HG03460 (cell line): ENCODE results near the gene RPL3.

Experiments used
- ATAC-seq: cut with Tn5 transposase; IDR thresholded peaks from one replicate; pipeline ENCODE4 v1.9.1; 2021; ENCODE audit not compliant: unreplicated experiment

RPL3 gene

DNA sequence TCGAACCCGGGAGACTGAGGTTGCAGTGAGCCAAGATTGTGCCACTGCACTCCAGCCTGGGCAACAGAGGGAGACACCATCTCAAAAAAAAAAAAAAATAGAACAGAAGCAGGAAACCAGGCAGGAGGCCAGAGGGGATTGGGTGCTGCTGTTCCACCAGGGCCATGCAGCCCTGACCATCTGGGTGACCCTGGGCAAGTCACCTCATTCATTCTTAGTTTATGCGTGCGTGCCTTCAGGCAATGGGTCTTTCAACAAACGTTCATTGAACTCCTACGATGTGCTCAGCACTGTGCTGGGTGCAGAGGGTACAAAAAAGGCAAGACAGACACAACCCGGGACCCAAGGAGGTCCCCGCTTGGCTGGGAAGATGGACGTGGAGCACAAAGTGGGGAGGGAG lies 18.3 kb downstream of the RPL3 start:
- ATAC-seq, result no peak

DNA sequence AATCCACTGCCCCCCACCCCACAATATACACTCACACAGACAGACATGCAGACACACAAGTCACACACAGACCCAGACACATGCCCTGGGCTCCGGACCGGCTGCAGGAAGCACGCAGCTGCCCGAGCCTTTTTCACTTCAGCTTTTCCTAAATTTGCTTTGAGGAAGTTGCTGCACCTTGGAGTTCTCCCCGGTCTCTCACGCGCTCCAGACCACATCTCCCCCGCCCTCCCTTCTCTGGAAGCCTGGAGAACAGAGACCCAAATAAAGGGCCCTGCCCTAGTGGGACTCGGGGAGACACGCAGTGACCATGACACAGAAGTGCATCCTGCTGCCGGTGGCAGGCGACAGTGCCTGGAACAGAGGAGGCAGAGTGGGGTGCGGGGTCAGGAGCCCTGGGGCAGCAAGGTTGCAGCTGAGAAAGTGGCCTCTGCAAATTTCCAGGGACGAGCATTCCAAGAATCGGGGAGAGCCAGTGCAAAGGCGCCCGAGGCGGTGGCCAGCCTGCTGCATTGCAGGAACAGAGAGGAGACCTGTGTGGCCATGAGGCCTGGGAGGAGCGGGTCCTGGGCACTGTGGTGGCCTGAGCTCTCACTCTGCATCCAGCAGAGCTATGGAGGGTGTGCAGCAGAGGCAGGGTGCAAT lies 19.1 kb downstream of the RPL3 start:
- ATAC-seq, result no peak

DNA sequence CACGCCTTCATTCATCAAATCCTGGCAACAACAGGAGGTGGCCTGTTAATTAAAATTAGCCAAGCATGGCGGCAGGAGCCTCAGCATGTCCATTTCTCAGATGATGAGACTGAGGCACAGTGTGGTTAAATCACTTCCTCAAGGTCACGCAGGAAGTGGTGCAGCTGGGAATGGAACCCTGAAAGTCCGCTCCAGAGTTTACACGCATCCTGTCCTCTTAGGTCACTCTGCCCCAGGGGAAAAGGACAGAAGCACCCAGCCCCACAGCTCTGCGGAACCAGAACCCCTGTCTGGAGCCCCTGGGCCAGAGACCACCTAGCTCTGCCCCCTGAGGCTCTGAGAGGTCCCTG lies 19.6 kb downstream of the RPL3 start:
- ATAC-seq, result no peak

DNA sequence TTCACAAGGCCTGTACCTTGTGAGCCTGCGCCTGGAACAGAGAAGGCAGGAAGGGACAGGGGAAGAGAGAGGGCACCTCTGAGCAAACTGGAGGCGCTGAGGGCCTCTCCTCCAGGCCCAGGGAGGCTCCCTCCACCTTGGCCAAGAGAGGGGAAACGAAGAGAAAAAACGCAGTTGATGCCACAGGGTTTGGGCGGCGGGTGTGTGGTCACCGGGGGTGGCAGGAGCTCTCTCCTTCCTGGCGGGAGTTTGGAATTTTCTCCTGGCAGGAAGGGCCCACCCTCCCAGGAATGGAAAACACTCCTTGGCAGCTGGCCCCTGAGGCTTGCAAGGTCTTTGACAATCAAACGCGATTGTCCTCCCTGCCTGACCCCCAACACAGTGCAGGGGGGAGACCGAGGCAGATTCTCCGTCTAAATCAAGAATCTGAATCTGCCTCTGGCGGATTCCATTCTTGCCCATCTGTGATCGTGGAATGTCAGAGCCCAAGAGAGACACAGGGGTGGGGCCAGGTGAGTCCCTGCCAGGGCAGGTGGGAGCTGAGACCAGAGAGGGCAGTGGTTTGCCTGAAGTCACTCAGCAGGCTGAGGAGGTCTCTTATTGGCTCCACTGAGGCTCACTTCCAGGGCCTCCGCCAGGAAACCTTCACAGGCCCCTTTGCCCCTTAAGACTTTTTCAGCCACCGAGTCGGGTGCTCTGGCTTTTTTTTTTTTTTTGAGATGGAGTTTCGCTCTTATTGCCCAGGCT lies 21.0 kb downstream of the RPL3 start:
- no peak for ATAC-seq

DNA sequence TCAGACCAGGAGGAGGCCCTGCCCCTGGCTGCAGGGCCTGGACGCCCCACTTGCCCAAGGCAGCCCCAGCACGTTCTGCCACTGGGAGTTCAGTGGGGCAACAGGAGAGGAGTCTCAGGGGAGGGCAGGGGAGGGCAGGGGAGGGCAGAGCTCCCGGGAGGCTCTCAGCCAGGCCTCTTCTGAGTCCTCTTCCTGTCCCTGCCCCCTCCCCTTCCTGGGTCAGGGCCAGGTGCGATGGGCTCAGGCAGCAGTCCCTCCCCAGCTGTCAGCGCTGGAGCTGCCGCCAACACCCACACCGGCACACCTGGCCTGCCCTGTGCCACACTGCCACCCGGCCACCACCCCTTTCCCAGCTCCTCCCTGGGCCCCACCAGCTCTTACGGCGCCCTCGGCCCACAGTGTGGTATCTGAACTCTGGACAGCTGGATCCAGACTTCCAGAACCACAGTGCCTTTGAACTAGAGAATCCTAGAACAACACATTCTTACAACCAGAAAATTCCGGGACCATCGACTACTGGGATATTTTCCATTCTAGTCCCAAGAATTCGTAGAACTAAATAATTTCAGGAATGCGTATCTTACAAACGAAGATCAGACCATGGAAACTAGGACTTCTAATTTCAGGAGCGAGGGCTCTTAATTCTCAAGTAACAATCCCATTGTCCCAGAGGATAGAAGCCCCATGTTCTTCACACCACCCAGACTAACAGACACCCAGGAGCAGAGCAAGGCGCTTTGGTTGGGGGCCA lies 21.8 kb downstream of the RPL3 start:
- ATAC-seq, result no peak

DNA sequence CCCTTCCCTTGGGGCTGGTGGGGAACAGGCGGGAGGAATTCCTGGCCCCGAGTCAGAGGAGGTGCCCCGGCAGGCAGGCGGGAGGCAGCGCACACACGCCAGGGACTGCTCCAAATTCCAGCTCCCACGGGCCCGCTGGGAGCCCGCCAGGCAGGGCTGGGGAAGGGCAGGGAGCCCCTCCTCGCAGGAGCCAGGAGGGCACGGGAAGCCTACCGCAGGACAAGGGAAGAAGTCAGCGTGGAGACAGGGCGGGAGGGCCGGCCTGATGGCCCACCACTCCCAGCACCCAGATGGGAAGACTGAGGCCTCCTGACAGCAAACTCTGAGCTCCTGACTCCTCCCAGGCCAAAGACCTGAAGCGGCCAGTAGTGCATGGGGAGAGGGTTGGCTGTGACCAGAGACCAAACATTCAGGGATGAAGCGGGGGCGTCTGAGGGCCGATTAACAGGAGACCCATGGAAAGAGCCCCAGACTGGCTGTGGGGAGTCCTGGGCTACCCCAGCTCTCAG lies 22.4 kb downstream of the RPL3 start:
- no peak for ATAC-seq

DNA sequence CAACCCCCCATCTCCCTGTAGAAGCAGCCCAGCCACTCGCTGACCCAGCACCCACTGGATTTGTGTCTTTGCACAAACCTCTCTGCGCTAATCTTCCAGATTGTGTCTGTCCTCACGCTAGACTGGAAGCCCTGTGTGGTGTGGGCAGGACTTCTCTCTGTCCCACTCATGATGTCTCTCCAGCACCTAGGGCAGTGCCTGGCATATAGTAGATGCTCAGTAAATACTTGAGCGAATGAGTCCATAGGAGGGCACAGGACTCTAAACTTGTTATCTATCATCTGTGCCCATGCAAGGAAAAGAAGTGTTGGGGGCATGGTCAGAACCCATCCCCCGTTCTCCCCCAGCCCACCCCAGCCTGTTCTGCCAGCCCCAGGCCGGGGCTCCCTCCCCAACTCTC lies 22.9 kb downstream of the RPL3 start:
- no peak for ATAC-seq

DNA sequence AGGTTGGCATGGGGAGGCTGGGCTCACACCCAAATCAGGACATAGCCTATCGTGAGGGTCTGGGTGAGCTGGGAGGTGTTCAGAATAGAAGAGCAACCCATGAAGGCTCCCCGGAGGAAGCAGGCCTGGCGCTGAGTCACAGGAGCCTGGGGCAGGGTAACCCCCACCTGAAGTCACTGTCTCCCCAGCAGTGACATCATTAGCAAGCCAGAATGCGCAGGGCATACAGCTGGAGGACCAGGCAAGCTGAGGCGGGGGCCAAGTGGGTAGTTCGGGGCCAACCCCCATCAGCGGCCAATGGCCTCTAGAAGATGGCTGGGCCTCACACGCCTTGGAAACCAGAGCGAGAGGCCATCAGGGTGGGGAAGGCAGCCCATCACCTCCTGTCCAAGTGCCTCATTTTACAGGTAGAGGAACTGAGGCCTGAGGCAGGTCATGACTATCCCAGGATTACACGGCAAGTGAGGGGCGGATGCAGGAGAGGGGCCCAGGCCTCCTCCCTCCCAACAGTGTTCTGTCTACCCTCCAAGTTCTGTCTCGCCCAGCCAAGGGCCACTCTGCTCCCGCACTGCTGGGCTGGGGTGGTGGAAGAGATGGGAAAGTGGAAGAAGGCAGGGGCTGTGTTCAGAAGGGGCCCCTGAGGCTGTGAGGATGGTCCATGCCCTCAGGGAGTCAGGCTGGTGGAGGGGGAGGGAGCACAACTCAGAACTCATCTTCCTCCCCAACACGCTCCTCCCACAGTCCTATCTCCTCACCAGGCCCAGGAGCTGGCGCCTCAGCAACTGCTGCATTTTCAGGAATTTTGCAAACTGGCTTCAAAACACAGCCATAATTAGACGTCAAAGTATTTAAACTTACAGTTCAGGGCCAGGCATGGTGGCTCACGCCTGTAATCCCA lies 24.6 kb downstream of the RPL3 start:
- ATAC-seq, result no peak

DNA sequence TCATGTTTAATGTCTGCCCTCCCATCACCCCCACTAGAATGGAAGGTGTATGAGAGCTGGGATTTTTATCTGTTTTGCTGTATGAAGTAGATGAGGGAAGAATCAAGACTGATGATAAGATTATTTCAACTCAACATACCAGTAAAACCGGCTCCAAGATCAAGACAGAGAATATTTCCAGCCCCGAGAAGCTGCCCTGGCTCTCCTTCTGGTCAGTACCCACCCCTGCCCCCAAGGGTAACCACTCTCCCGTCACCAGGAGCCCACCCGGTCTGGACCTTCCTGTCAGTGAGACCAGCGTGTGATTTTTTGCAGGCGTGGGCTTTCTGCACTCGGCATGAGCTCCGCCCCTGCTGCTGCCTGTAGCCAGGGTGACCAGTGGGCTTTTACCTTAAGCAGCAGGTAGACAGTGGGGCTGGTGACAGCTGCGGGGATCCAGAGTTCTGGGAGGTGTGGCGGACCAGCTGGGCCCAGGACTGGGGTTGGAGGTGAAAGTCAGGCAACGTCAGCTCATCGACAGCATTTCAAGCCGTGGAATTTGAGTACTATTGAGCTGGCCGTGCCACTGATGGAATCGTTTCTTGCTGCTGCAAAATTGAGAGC lies 25.6 kb downstream of the RPL3 start:
- ATAC-seq, result no peak

DNA sequence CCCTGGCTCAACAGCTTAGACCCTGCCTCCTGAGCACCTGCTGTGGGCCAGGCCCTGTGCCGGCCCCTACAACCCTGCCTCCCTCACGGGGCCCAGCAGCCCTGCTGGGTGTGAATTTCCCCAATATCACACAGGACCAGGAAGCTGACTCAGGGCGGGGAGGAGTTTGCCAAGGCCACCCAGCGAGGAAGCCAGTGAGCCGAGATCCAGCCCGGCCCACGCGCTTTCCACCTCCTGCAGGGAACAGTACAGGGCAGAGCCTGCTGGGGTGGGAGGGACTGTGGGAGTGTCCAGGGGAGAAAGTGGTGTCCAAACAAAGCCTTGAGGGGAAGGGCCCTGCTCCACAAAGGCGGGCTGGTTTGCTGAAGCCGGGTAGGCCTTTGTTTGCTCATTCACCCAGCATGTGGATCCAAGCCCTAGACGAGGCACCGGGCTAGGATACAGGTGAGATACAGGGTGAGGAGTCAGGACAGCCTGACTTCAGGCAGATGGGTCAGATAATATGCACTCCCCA lies 26.8 kb downstream of the RPL3 start:
- no peak for ATAC-seq

DNA sequence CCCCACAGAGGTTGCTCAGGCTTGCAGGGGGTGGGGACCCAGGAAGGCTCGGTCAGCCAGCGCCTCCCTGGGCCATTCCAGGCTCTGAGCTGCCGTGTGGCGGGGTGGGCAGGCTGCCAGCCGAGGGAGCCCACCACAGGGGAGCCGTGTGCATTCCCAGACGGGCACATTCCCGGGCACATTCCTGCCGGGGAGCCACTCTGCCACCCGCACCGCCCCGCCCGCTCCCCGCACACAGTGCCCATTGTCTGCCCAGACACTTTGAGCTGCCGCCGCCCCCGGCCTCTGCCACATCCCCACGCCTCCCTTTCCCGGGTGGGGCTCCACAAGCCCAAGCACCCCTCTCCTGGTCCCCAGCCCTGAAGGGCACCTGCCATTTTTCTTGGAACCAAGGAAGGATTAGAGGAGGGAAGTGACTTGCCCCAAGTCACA lies 27.4 kb downstream of the RPL3 start:
- no peak for ATAC-seq

DNA sequence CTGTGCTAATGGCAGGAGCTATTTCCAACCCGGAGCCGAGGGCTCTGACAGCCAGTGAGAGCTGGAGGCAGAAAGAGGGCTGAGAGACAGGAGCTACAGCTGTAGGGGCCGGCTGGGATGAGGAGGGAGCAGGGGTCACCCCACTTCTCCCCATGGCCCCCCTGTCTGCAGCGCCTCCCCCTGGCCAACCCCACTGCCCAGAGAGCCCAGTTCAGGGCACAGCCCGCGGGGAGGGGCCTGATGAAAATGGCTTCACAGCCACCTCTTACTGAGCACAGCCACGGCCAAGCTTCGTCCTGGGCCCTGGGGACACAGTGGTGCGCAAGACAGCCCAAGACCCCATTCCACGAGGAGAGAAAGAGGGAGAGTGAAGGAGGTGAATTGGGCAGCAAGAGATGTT lies 27.9 kb downstream of the RPL3 start:
- no peak for ATAC-seq

DNA sequence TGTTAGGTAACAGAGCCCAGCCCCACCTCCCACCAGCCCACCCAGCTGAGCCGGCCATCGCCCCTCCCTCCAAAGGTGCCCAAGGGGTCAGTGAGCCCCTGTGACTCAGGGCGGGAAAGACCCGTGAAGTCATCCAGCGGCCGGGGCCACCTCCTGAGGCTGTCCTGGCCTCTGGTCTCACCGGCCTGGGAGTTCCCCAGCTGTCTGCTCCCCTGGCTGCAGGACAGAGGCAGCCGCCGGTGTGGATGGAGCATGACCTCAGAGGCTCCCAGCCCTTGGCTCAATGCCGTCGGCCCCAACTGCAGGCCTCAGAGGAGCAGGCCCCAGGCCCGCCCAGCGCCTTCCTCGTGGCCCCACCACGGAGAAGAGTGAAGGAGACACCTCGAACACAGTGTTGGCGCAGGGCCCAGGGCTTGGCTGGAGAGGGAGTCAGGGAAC lies 28.7 kb downstream of the RPL3 start:
- ATAC-seq, result no peak

DNA sequence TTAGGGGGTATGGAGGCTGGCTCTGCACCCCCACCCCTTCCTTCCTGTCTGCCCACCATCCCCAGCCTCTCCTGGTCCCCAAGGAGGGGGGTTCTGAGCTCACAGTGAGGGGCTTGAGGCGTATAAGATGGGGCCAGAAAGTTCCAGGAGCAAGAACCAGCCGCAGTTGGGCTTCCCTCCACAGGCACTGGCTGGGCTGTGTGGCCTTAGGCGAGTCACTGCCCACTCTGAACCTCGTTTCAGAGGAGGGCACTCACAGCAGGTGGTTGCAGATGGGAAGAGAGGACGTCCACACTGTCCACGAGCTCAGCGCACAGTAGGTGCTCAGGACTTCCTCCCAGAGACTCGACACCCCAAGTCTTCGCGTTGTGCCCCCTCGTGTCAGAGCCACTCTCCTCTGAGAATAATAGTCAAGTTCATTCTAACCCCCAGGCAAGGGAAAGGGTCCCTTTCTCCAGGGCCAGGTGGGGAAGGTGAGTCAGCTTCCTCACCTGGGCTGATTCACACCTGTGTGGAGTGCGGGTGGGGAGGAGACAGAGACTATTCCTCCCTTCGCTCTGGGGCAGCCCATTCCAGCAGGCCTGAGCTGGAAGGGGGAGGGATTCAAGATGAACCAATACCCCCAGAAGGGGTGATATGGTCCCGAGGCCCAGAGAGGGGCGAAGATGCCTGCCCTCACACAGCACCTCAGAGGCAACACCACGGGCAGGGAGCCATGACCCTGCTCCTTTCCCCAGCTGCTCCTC lies 29.3 kb downstream of the RPL3 start:
- ATAC-seq, result no peak

DNA sequence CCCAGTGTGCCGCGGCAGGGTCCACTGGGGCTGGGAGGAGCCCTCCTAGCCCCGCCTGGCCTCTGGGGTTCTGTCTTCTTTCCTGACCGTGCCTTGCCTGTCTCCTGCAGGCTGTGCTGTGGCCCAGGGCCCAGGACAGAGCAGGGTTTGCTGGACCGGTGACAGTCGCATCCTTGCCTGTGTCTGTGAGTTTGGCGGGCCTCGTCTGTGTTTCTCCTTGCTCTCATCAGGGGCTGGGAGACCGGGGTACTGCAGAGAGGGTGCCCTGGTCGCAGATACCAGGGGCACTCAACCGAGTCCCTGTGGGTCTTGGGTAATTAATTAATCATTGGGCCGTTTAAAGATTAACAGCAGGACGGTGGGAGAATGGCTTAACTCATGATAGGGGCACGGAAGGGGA lies 29.9 kb downstream of the RPL3 start:
- ATAC-seq, result no peak

DNA sequence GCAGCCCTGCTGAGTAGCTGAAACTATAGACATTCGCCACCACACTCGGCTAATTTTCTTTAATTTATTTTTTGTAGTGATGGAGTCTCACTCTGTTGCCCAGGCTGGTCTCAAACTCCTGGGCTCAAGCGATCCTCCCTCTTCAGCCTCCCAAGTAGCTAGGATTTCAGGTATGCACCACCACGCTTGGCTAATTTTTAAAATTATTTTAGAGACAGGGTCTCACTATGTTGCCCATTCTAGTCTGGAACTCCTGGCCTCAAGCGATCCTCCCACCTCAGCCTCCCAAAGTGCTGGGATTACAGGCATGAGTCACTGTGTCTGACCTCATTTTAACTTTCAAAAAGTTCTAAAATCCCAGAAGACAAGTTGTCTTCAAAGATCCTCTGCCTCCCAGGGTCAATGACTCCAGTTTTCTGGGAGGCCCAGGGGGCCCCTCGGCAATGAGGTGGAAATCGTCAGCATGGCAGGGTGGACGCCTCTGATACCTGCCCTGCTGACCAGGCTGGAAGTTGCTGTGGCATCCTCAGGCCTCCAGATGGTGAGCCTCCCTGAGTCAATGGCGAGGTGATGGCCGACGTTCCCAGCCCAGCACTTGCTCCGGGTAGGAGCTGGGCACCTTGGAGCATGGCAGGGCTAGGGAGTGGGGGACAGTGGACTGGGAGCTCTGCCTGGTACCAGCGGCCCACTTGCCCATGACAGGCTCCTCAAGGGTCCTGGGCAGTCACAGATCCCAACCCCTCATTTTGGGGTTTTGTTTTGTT lies 31.1 kb downstream of the RPL3 start:
- no peak for ATAC-seq

DNA sequence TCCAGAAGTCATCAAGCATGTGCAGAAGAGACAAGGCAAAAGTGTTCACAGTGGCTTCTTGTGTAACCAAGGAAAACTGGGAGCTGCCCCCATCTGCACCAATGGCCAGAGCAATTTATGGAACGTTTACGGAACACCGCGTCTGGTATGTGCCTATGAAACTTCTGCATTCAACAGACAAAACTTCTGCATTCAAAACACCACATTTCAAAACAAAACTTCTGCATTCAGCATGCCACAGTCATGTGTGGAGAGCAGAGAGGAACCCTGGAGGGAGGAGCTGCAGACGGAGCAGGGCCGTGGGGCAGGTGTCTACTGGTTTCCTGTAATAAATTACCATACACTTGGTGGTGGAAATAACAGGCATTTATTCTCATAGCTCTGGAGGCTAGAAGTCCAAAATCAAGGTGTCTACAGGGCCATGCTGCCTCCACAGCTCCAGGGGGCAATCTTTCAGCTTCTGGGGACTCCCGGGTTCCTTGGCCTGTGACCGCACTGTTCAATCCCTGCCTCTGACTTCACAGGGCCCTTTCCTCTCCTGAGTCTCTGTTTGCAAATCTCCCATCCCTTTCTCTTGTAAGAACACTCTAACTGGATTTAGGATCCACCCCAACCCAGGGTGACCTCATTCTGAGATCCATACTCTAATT lies 32.2 kb downstream of the RPL3 start:
- no peak for ATAC-seq

DNA sequence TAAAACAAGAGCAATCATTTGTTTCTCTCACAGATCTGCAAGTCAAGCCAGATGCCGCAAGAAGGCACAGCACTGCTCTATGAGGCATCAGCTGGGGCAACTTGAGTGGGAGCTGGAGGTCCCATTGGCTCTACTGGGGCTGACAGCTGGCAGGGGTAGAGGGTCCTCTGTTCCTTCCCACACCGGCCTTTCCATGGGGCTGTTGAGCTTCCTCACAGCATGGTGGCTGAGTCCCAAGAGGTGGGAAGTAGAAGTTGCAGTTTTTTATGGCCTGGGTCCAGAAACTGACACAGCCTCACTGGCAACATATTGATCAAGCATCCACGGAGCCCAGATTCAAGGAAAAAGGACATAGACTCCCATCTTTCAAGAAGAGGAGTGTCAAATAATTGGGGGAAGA lies 34.4 kb downstream of the RPL3 start:
- ATAC-seq, result no peak
